GM12873 (cell line): ENCODE data around the gene LANCL2.

Experiments used
- CTCF ChIP-seq: IDR thresholded peaks from 2 replicates; pipeline ENCODE4 v1.5.1; 2012; ENCODE audit warnings: low read depth, mild to moderate bottlenecking, moderate library complexity, low read length, control low read depth; ENCODE audit not compliant: insufficient read depth; ENCODE audit errors: missing control alignments

The LANCL2 gene

GRCh38 chr7:55444786-55445185, 79.6 kb downstream of the LANCL2 start:
- no peak for TF ChIP-seq CTCF

- TF ChIP-seq CTCF = no peak
These were observed 83.4 kb downstream of the LANCL2 start for GRCh38 chr7:55448526-55448925.

GRCh38 chr7:55449205-55449991, 84.3 kb downstream of the LANCL2 start:
- no peak for TF ChIP-seq CTCF

DNA sequence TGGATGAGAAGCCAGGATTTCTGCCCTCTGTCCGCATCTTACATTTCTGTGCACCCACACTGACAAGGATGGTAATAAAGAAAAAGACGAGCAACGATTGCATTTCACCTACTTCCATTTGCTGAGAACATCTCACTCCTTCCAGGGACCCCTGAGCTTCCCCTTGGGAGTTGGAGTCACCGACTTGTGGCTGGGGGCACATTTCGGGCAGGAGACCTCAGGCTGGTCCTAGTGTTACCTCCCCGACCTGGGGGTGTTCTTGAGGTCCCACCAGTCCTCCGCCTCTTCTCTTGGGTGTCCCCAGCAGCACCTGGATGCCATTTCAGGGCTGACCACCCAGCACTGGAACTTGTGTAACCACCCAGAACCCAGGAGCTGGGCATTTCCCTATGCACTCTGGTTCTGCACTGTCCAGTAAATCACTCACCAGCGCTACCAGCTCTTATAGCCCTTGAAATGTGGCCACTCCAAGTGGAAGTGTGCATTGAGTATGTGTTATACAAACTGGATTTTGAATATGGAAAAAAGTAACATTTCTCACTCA, 84.9 kb downstream of the LANCL2 start:
- TF ChIP-seq CTCF = no peak

DNA sequence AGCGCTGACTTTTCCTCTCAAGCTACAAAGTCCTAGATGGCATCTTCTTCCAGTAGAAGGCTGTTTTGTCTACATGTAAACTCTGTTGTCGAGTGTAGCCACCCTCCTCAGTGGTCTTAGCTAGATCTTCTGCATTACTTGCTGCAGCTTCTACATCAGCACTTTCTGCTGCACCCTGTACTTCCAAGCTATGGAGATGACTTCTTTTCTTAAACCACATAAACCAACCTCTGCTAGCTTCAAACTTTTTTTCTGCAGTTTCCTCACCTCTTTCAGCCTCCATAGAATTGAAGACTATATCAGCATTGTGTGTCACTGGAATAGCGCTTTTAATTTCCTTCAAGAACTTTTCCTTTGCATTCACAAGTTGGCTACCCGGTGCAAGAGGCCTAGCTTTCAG, 87.8 kb downstream of the LANCL2 start:
- TF ChIP-seq CTCF = no peak

DNA sequence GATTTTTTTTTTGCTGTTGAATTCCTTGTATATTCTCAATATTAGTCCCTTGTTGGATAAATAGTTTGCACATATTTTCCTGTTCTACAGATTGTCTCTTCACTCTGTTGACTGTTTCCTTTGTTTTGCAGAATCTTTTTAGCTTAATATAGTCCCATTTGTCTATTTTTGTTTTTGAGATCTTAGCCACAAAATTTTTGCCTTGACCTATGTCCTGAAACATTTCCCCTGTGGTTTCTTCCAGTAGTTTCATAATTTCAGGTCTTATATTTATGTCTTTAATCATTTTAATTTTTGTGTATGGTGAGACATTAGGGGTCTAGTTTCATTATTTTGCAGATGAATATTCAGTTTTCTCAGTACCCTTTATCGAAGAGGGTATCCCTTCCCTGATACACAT, 92.7 kb downstream of the LANCL2 start:
- no peak for TF ChIP-seq CTCF

- no peak for TF ChIP-seq CTCF
These were observed 93.2 kb downstream of the LANCL2 start for GRCh38 chr7:55458351-55458750.
